NCI-H345 treated with DMSO at 0.1 percent for 48 hours (cell line): ENCODE measurements around the gene WHRN.

Source experiments
- DNase-seq: peaks from one replicate; lab custom pipeline; 2025; ENCODE audit not compliant: unreplicated experiment; lab: John Stamatoyannopoulos, UW

WHRN gene

GRCh38 chr9:114385397-114386181 is 119.7 kb downstream of the WHRN start:
- no peak for DNase-seq

GRCh38 chr9:114384836-114385396 is 120.4 kb downstream of the WHRN start:
- no peak for DNase-seq

- no peak for DNase-seq
These were observed 120.9 kb downstream of the WHRN start for GRCh38 chr9:114384341-114384740.

- no peak for DNase-seq
These were observed 121.6 kb downstream of the WHRN start for GRCh38 chr9:114383521-114384231.

- no peak for DNase-seq
These were observed 122.4 kb downstream of the WHRN start for GRCh38 chr9:114382699-114383520.

GRCh38 chr9:114378883-114379282 is 126.4 kb downstream of the WHRN start:
- no peak for DNase-seq

- DNase-seq = no peak
These were observed 127.3 kb downstream of the WHRN start for GRCh38 chr9:114378016-114378415.

- no peak for DNase-seq
These were observed 128.5 kb downstream of the WHRN start for GRCh38 chr9:114376586-114377445.

- DNase-seq = no peak
These were observed 129.7 kb downstream of the WHRN start for GRCh38 chr9:114375386-114376175.

GRCh38 chr9:114374936-114375335 is 130.3 kb downstream of the WHRN start:
- DNase-seq = no peak

- no peak for DNase-seq
These were observed 131.1 kb downstream of the WHRN start for GRCh38 chr9:114373960-114374730.

GRCh38 chr9:114372921-114373448 is 132.3 kb downstream of the WHRN start:
- no peak for DNase-seq

- no peak for DNase-seq
These were observed 133.0 kb downstream of the WHRN start for GRCh38 chr9:114371973-114372917.

GRCh38 chr9:114371343-114371944 is 133.8 kb downstream of the WHRN start:
- no peak for DNase-seq

GRCh38 chr9:114370968-114371320 is 134.3 kb downstream of the WHRN start:
- no peak for DNase-seq

GRCh38 chr9:114370251-114370967 is 134.9 kb downstream of the WHRN start:
- no peak for DNase-seq
